ENCODE data around the gene SHANK1.
"Not testable (repeated sequence)": the region's sequence is repeated elsewhere in the genome, so short reads cannot be mapped to it uniquely, and the experiment has no call there.

Gene SHANK1

DNA sequence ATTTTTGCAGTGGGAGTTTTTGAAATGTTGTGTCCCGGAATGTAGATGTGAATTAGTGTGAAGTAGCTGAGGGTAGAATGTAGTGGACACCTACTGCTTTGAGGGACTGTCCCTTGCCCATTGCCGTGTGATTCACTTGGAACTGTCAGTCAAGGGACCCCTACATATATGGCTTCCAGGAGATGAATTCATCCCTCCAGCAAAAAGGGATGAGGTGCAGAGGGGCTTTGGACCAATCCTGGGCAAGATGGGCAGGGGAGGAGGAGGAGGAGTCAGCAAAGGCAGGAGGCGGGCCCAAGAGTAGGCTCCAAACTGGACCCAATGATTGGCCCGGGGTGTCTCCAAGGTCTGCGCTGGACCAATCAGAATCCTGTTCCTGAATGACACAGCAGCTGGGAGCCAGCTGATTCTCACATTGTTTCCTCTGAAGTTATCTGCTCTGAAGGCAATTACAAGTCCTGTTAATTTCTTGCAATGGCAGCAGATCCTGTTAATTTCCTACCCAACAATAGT lies 99.2 kb downstream of the SHANK1 start:
- DNase-seq (ENCODE audit: extremely low spot score, insufficient read length, low read depth); FAIRE-seq: not testable (repeated sequence)

DNA sequence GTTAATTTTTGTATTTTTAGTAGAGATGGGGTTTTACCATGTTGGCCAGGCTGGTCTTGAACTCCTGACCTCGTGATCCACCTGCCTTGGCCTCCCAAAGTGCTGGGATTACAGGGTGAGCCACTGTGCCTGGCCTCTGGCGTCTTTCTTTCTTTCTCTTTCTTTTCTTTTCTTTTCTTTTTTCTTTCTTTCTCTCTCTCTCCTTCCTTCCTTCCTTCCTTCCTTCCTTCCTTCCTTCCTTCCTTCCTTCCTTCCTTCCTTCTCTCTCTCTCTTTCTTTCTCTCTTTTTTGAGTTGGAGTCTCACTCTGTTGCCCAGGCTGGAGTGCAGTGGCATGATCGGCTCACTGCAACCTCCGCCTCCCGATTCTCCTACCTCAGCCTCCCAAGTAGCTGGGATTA lies 100.4 kb downstream of the SHANK1 start:
- DNase-seq (ENCODE audit: extremely low spot score, insufficient read length, low read depth); FAIRE-seq: not testable (repeated sequence)

DNA sequence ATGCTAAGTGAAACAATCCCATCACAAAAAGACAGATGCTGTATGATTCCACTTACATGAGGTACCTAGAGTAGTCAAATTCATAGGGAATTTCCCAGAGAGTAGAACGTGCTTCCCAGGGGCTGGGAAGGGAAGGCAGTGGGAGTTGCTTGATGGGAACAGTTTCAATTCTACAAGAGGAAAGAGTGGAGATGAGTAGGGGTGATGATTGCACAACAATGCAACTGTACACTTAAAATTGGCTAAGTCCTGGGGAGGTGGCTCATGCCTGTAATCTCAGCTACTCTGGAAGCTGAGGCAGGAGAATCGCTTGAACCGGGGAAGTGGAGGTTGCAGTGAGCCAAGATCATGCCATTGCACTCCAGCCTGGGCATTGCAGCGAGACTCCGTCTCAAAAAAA lies 101.2 kb downstream of the SHANK1 start:
- FAIRE-seq; DNase-seq (ENCODE audit: extremely low spot score, insufficient read length, low read depth): not testable (repeated sequence)

DNA sequence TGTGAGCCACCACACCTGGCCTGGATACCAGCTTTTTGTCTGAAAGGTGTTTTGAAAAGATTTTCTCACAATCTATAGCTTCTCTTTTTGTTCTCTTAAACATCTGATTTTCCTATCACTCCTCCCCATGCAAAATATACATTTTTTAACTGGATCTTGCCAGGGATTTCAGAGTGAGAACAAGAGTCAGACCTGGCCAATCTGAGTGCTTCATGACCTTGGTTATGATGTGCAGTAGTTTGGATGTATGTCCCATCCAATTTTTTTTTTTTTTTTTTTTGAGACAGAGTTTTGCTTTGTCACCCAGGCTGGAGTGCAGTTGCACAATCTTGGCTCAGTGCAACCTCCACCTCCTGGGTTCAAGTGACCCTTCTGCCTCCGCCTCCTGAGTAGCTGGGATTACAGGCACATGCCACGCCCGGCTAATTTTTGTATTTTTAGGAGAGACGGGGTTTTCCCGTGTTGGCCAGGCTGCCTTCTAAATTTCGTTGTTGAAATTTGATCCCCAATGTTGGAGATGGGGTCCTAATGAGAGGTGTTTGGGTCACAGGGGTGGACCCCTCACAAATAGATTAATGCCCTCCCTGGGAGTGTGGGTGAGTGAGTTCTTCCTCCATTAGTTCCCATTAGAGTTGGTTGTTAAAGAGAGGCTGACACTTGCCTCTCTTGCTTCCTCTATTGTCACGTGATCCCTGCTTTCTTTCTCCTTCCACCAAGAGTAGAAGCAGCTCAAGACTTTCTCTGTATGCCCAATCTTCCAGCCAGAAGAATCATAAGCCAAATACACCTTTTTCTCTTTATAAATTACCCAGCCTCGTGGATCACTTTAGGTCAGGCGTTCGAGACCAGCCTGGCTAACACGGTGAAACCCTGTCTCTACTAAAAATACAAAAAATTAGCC lies 106.8 kb downstream of the SHANK1 start:
- FAIRE-seq; DNase-seq (ENCODE audit: extremely low spot score, insufficient read length, low read depth): not testable (repeated sequence)
